PC-3 (cell line): ENCODE data around the gene EDC3.

ENCODE experiments used
- EZH2 ChIP-seq: fragments of 300-600 bp; sonication (generic); IDR thresholded peaks from one replicate; pipeline ENCODE4 v1.6.1; 2017; ENCODE audit warnings: antibody characterized with exemption, mild to moderate bottlenecking, low read length; ENCODE audit not compliant: unreplicated experiment
- TF ChIP-seq, protein P1 (sequence below): fragments of 300-600 bp; sonication (generic); conservative IDR thresholded peaks from 2 replicates; pipeline ENCODE4 v1.5.1; 2017; ENCODE audit warnings: antibody characterized with exemption, low read depth, mild to moderate bottlenecking, low read length

DNA sequence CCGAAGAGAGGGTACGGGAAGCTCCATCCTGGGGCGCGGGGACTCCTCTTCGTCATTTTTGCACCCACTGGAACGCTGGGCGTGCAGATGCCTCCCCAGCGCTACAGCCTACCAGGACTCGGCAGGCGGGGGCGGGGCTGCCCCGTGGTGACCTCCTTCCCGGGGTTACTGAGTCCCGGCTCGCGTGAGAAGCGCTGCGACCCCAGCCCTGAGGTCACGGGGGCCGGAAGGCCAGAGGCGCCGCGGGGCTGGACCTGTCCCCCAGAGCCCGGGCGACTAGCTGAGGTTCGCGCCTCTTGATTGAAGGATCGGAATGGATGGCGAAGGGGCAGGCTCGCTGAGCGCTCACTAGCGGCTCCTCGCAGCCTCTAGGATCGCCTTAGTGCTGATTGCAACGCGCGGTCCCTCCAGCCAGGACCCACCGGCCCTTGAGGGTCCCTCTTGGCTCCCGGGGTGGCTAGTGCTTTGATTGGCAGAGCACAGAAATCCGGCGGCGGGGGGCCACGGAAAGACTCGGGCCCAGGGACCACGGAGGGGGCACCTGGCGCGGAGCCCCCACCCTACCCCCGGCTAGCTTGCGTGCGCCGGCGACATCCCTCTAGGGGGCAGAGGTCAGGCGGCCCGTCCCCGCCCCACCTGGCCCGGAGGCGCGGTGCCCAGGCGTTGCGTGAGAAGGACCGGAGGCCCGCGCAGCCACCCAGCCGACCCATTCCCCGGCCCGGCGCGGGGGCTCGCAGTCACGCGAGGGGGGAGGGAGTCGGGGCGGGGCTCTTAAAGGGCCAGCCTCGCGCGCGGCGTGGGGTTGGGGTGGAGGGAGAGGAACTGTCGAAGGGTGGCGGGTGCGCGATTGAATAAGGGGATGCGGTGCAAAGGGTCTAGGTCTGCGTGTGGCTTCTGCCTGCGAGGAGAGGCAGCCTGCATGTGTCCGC is 30.3 kb upstream of the EDC3 start:
- TF ChIP-seq, protein P1, sequence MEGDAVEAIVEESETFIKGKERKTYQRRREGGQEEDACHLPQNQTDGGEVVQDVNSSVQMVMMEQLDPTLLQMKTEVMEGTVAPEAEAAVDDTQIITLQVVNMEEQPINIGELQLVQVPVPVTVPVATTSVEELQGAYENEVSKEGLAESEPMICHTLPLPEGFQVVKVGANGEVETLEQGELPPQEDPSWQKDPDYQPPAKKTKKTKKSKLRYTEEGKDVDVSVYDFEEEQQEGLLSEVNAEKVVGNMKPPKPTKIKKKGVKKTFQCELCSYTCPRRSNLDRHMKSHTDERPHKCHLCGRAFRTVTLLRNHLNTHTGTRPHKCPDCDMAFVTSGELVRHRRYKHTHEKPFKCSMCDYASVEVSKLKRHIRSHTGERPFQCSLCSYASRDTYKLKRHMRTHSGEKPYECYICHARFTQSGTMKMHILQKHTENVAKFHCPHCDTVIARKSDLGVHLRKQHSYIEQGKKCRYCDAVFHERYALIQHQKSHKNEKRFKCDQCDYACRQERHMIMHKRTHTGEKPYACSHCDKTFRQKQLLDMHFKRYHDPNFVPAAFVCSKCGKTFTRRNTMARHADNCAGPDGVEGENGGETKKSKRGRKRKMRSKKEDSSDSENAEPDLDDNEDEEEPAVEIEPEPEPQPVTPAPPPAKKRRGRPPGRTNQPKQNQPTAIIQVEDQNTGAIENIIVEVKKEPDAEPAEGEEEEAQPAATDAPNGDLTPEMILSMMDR, result no peak
- no peak for TF ChIP-seq EZH2
